ENCODE data around the gene SMIM7.

- TF ChIP-seq POLR2AphosphoS5 (IDR thresholded peaks at IDR 0.05; ENCODE audit: borderline replicate concordance, low read depth, low read length) (no peak), EZH2 (IDR thresholded peaks at IDR 0.05) (no peak), FOXP2 (optimal IDR thresholded peaks at IDR 0.05; ENCODE audit: control extremely low read depth, extremely low read length, insufficient read depth) (no peak)
These were observed 496 bp downstream of the SMIM7 start for GRCh38 chr19:16659464-16659831.

All from SK-N-MC (cell line).